Testis (tissue), 2 donors: Measurements from ENCODE around the gene SIN3A.

ENCODE experiments used
- POLR2A ChIP-seq: fragments of 450-650 bp; IDR thresholded peaks from one replicate; pipeline ENCODE4 v1.6.1; 2017; ENCODE audit warnings: antibody characterized with exemption, mild to moderate bottlenecking, moderate library complexity
- TF ChIP-seq, protein P1 (sequence below), 3 experiments: fragments of 450-650 bp in 2 of 3; fragments of 200-600 bp in 1 of 3; sonication (generic) in 1 of 3; IDR thresholded peaks; one replicate each; pipeline ENCODE4 v1.5.1; 2016 to 2019; ENCODE audit warnings: antibody characterized with exemption in 3 of 3, mild to moderate bottlenecking in 2 of 3, moderate library complexity in 1 of 3

DNA sequence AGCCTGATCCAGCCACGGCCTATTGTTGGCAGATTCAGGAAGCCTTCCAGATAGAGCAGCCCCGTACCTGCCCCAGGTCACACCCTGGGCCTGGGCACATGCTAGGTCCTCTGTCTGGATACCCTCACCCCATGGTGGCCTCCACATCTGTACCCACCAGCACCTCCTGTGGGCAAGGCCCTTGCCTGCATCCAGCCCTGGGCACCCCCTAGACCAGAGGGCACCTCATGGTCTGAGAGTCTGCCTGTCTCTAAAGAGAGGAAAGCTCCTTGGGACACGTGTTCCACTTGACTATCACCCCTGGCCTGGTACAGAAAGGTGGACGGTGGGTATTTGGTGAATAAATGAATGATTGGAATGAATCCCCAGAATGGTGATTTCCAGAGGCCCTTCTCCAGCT lies 124.5 kb downstream of the SIN3A start:
- TF ChIP-seq, protein P1, sequence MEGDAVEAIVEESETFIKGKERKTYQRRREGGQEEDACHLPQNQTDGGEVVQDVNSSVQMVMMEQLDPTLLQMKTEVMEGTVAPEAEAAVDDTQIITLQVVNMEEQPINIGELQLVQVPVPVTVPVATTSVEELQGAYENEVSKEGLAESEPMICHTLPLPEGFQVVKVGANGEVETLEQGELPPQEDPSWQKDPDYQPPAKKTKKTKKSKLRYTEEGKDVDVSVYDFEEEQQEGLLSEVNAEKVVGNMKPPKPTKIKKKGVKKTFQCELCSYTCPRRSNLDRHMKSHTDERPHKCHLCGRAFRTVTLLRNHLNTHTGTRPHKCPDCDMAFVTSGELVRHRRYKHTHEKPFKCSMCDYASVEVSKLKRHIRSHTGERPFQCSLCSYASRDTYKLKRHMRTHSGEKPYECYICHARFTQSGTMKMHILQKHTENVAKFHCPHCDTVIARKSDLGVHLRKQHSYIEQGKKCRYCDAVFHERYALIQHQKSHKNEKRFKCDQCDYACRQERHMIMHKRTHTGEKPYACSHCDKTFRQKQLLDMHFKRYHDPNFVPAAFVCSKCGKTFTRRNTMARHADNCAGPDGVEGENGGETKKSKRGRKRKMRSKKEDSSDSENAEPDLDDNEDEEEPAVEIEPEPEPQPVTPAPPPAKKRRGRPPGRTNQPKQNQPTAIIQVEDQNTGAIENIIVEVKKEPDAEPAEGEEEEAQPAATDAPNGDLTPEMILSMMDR (IDR thresholded peaks at IDR 0.05): no peak
- TF ChIP-seq POLR2A: no peak
